Measurements from ENCODE around the gene MTNR1B. TPM values are rescaled to one million over a fixed set of nuclear protein-coding genes. Genes with fewer than 3 reads are reported as not detected.

The MTNR1B gene
- total and polyA plus RNA-seq, 2 donors (not counting 1 experiment from before 2014, with no cell fraction given): not detected

- Histone ChIP-seq H3K4me3 (ENCODE audit: control extremely low read depth in 1 of 5, extremely low read depth in 1 of 5, insufficient read depth in 1 of 5, low read depth in 2 of 5, low read length in 4 of 5) (no peak overlapping the region), H3K4me1 (ENCODE audit: control insufficient read depth in 2 of 2, insufficient read depth in 2 of 2, low read length in 2 of 2) (no peaks in the 10 kb centered on the region), H3K9me3 (ENCODE audit: control extremely low read depth in 1 of 3, control insufficient read depth in 2 of 3, insufficient read depth in 1 of 3, low read length in 2 of 3) (peaks cover 0 to 5% (median 0%) of the 10 kb centered on the region in 3 donors), H3K79me2 (ENCODE audit: control insufficient read depth, insufficient read depth, low read length) (no peaks in the 10 kb centered on the region), H2AFZ (ENCODE audit: insufficient read depth, low read depth, low read length, poor library complexity, severe bottlenecking) (no peak overlapping the region), H3K27ac (ENCODE audit: low read length in 2 of 2) (no peak overlapping the region), H3K9ac (ENCODE audit: low read length) (no peak overlapping the region), H3K4me2 (replicated peaks; ENCODE audit: low read depth, low read length, poor library complexity, severe bottlenecking) (no peak overlapping the region), H3K27me3 (replicated peaks in 1 of 4; ENCODE audit: control extremely low read depth in 1 of 4, control insufficient read depth in 3 of 4, insufficient read depth in 4 of 4, low read length in 3 of 4) (no peaks in the 10 kb centered on the region), H4K20me1 (ENCODE audit: control insufficient read depth, insufficient read depth, low read length, poor library complexity, severe bottlenecking) (no peaks in the 10 kb centered on the region), H3K36me3 (replicated peaks in 1 of 2; ENCODE audit: control extremely low read depth in 1 of 2, control insufficient read depth in 1 of 2, extremely low read depth in 1 of 2, insufficient read depth in 2 of 2, low read length in 1 of 2) (no peaks in the 10 kb centered on the region)
- intact Hi-C loops (cut with micrococcal nuclease): no loop called here
- DNase-seq (no peak), ATAC-seq (ENCODE audit: low read depth) (no peak)
- H3K27ac Mint-ChIP-seq: no peak overlapping the region
- ChIA-PET POLR2A (no interaction called here), CTCF (no interaction called here)
- H3K27me3 Mint-ChIP-seq: no peaks in the 10 kb centered on the region
- no peaks in the 10 kb centered on the region for H3K4me1 Mint-ChIP-seq
- 97% methylated on average over 4 of the region's 8 CpGs for WGBS (ENCODE audit: insufficient coverage)
- peaks cover 2% of the 10 kb centered on the region for H3K9me3 Mint-ChIP-seq (ENCODE audit: insufficient read depth)
- TF ChIP-seq EZH2 (IDR thresholded peaks at IDR 0.05; ENCODE audit: borderline replicate concordance, insufficient read depth, low read depth, low read length, poor library complexity, severe bottlenecking) (no peak), CTCF (IDR thresholded peaks at IDR 0.05) (no peak)
- no peak overlapping the region for H3K4me3 Mint-ChIP-seq
These were observed 5.0 kb upstream of the MTNR1B start for GRCh38 chr11:92964471-92964870.

- CTCF ChIA-PET: no interaction called here
- no peaks in the 10 kb centered on the region for H4K20me1 ChIP-seq (ENCODE audit: control insufficient read depth, insufficient read depth, low read length, poor library complexity, severe bottlenecking)
- DNase-seq (no peak), ATAC-seq (ENCODE audit: low read depth) (no peak)
- TF ChIP-seq EZH2 (IDR thresholded peaks at IDR 0.05; ENCODE audit: borderline replicate concordance, insufficient read depth, low read depth, low read length, poor library complexity, severe bottlenecking) (no peak), CTCF (IDR thresholded peaks at IDR 0.05) (no peak)
- Mint-ChIP-seq H3K4me3 (no peak overlapping the region), H3K27ac (no peak overlapping the region), H3K9me3 (ENCODE audit: insufficient read depth) (peaks cover 2% of the 10 kb centered on the region), H3K4me1 (no peaks in the 10 kb centered on the region), H3K27me3 (peaks cover 4% of the 10 kb centered on the region)
- no peak overlapping the region for H2AFZ ChIP-seq (ENCODE audit: insufficient read depth, low read depth, low read length, poor library complexity, severe bottlenecking)
- no peaks in the 10 kb centered on the region for H3K79me2 ChIP-seq (ENCODE audit: control insufficient read depth, insufficient read depth, low read length)
- intact Hi-C loops (cut with micrococcal nuclease): no loop called here
- POLR2A ChIA-PET: no interaction called here
- no peaks in the 10 kb centered on the region for H3K36me3 ChIP-seq (replicated peaks in 1 of 2; ENCODE audit: control extremely low read depth in 1 of 2, control insufficient read depth in 1 of 2, extremely low read depth in 1 of 2, insufficient read depth in 2 of 2, low read length in 1 of 2)
- no peaks in the 10 kb centered on the region for H3K4me1 ChIP-seq (ENCODE audit: control insufficient read depth in 2 of 2, insufficient read depth in 2 of 2, low read length in 2 of 2)
- no peak overlapping the region for H3K27ac ChIP-seq (ENCODE audit: low read length in 2 of 2)
- no peak overlapping the region for H3K4me3 ChIP-seq (ENCODE audit: control extremely low read depth in 1 of 5, extremely low read depth in 1 of 5, insufficient read depth in 1 of 5, low read depth in 2 of 5, low read length in 4 of 5)
- peaks cover 0 to 5% (median 0%) of the 10 kb centered on the region in 4 experiments for H3K27me3 ChIP-seq (replicated peaks in 1 of 4; ENCODE audit: control extremely low read depth in 1 of 4, control insufficient read depth in 3 of 4, insufficient read depth in 4 of 4, low read length in 3 of 4)
- peaks cover 0 to 12% (median 0%) of the 10 kb centered on the region in 3 donors for H3K9me3 ChIP-seq (ENCODE audit: control extremely low read depth in 1 of 3, control insufficient read depth in 2 of 3, insufficient read depth in 1 of 3, low read length in 2 of 3)
- H3K9ac ChIP-seq (ENCODE audit: low read length): no peak overlapping the region
- no peak overlapping the region for H3K4me2 ChIP-seq (replicated peaks; ENCODE audit: low read depth, low read length, poor library complexity, severe bottlenecking)
- WGBS (ENCODE audit: insufficient coverage): no CpG with 5 or more reads among the region's 2 CpGs
These were observed 4.3 kb upstream of the MTNR1B start for GRCh38 chr11:92965196-92965595.

Measured in B cell (primary cell).